GM12878 (cell line): ENCODE data around the gene TOGARAM1. TPM values are rescaled to one million over a fixed set of nuclear protein-coding genes. Genes with fewer than 3 reads are reported as not detected.

Experiments used
- ATAC-seq: fragments of 200-7000 bp; cut with Tn5 transposase; 3 replicates; pipeline ENCODE4 v1.9.1; 2020; ENCODE audit warnings: mild to moderate bottlenecking, moderate library complexity
- BruUV-seq: library from RNA; stranded (reverse); fragments of 400-500 nt; replicated peaks from 2 replicates; lab custom pipeline; 2021; lab: Mats Ljungman, UMichigan
- CTCF ChIA-PET: fragments of 300-600 bp; sonication (Branson Sonifier 250); formaldehyde crosslinking; extraction: SDS; loops from one replicate; lab custom pipeline; 2021; ENCODE audit warnings: inconsistent platforms; lab: Yijun Ruan, JAX
- POLR2A ChIA-PET: fragments of 350-600 bp; formaldehyde crosslinking; extraction: SDS; loops from one replicate; lab custom pipeline; 2021; ENCODE audit warnings: inconsistent platforms; lab: Charles Lee
- RAD21 ChIA-PET: fragments of 300-600 bp; sonication (Branson Sonifier 250); formaldehyde crosslinking; loops from one replicate; lab custom pipeline; 2023; ENCODE audit warnings: antibody characterized with exemption; ENCODE audit not compliant: unreplicated experiment; lab: Charles Lee
- SMC1A ChIA-PET: fragments of 300-600 bp; sonication (Branson Sonifier 250); formaldehyde crosslinking; loops from one replicate; lab custom pipeline; 2023; ENCODE audit not compliant: unreplicated experiment, uncharacterized antibody; lab: Charles Lee
- DNase-seq: peaks from one replicate; pipeline ENCODE4 v3.0.0-alpha.2; 2011; ENCODE audit warnings: low read depth, low spot score
- FAIRE-seq: peaks from 3 replicates; lab custom pipeline; 2011; peaks lifted over from hg19 to GRCh38; lab: Jason Lieb, UNC
- H2AFZ ChIP-seq: 2 replicates; pipeline ENCODE4 v1.6.0; 2011; ENCODE audit warnings: low read depth, low read length, control low read depth; ENCODE audit not compliant: control insufficient read depth
- H3K27ac ChIP-seq: 2 replicates; pipeline ENCODE4 v1.5.1; 2011; ENCODE audit warnings: control low read depth; ENCODE audit not compliant: control insufficient read depth, insufficient read depth
- H3K27me3 ChIP-seq, 2 experiments: replicated peaks in 1 of 2; 2 replicates each; pipeline versions ENCODE4 v1.6.0 to v1.6.1; 2011; ENCODE audit warnings: low read length in 1 of 2; ENCODE audit not compliant: control insufficient read depth in 2 of 2, insufficient read depth in 2 of 2
- H3K36me3 ChIP-seq, 2 experiments: 2 replicates each; pipeline ENCODE4 v1.5.1; 2011; ENCODE audit warnings: low read length in 1 of 2; ENCODE audit not compliant: control insufficient read depth in 2 of 2, insufficient read depth in 2 of 2
- H3K4me1 ChIP-seq: 2 replicates; pipeline ENCODE4 v1.6.1; 2011; ENCODE audit warnings: mild to moderate bottlenecking, low read length, moderate library complexity, mixed read lengths; ENCODE audit not compliant: control insufficient read depth, insufficient read depth
- H3K4me2 ChIP-seq: 2 replicates; pipeline ENCODE4 v1.6.0; 2011; ENCODE audit warnings: control low read depth; ENCODE audit not compliant: control insufficient read depth, insufficient read depth
- H3K4me3 ChIP-seq: fragments of 200-600 bp; sonication (generic); 2 replicates; pipeline ENCODE4 v1.5.1; 2016
- H3K79me2 ChIP-seq: 2 replicates; pipeline ENCODE4 v1.6.0; 2011; ENCODE audit warnings: low read length; ENCODE audit not compliant: control insufficient read depth, insufficient read depth
- H3K9ac ChIP-seq: 2 replicates; pipeline ENCODE4 v1.8.0; 2011; ENCODE audit warnings: low read length, control low read depth, mixed read lengths; ENCODE audit not compliant: control insufficient read depth, insufficient read depth
- H3K9me3 ChIP-seq: replicated peaks from 3 replicates; pipeline ENCODE4 v1.5.1; 2011; ENCODE audit warnings: mild to moderate bottlenecking, low read length; ENCODE audit not compliant: control insufficient read depth, insufficient read depth
- H4K20me1 ChIP-seq: 2 replicates; pipeline ENCODE4 v1.6.0; 2011; ENCODE audit not compliant: control insufficient read depth, insufficient read depth
- BMI1 ChIP-seq: fragments of 450-650 bp; IDR thresholded peaks from 2 replicates; pipeline ENCODE4 v1.6.1; 2016; ENCODE audit warnings: mild to moderate bottlenecking, moderate library complexity, borderline replicate concordance
- BRCA1 ChIP-seq: IDR thresholded peaks from 2 replicates; pipeline ENCODE4 v1.6.1; 2011; ENCODE audit warnings: low read depth, low read length, improper control_type of control experiment
- ELK1 ChIP-seq: IDR thresholded peaks from 2 replicates; pipeline ENCODE4 v1.6.1; 2012; ENCODE audit warnings: low read depth, low read length, improper control_type of control experiment
- EZH2 ChIP-seq: IDR thresholded peaks from 2 replicates; pipeline ENCODE4 v1.6.1; 2012; ENCODE audit warnings: low read depth, mild to moderate bottlenecking, control low read depth, inconsistent platforms, low read length, borderline replicate concordance; ENCODE audit not compliant: control insufficient read depth
- IKZF2 ChIP-seq, 2 experiments: fragments of 450-650 bp; IDR thresholded peaks; 2 replicates each; pipeline ENCODE4 v1.6.1; 2017; ENCODE audit warnings: mild to moderate bottlenecking in 2 of 2, moderate library complexity in 2 of 2
- MEF2B ChIP-seq: fragments of 450-650 bp; IDR thresholded peaks from 2 replicates; pipeline ENCODE4 v1.6.1; 2018; ENCODE audit warnings: mild to moderate bottlenecking, moderate library complexity; ENCODE audit not compliant: partially characterized antibody, poor library complexity, severe bottlenecking
- MTA2 ChIP-seq: fragments of 450-650 bp; IDR thresholded peaks from 2 replicates; pipeline ENCODE4 v1.6.1; 2016; ENCODE audit warnings: low read depth, mild to moderate bottlenecking, moderate library complexity
- NBN ChIP-seq: fragments of 450-650 bp; IDR thresholded peaks from 2 replicates; pipeline ENCODE4 v1.6.1; 2016
- NFYA ChIP-seq: IDR thresholded peaks from 2 replicates; pipeline ENCODE4 v1.6.1; 2011; ENCODE audit warnings: low read depth, mild to moderate bottlenecking, low read length, improper control_type of control experiment, borderline replicate concordance
- PAX8 ChIP-seq: fragments of 450-650 bp; IDR thresholded peaks from 2 replicates; pipeline ENCODE4 v1.6.1; 2017; ENCODE audit warnings: mild to moderate bottlenecking, moderate library complexity
- PML ChIP-seq: IDR thresholded peaks from 2 replicates; pipeline ENCODE4 v1.6.1; 2012; ENCODE audit warnings: low read length, inconsistent platforms
- POU2F2 ChIP-seq: IDR thresholded peaks from 3 replicates; pipeline ENCODE4 v1.6.1; 2011; ENCODE audit warnings: low read depth, mild to moderate bottlenecking, low read length, borderline replicate concordance
- RELA ChIP-seq: fragments of 450-650 bp; IDR thresholded peaks from 2 replicates; pipeline ENCODE4 v1.8.0; 2014; ENCODE audit warnings: borderline replicate concordance; ENCODE audit not compliant: partially characterized antibody
- RFX5 ChIP-seq: IDR thresholded peaks from 2 replicates; pipeline ENCODE4 v1.6.1; 2011; ENCODE audit warnings: low read depth, low read length, improper control_type of control experiment
- SP1 ChIP-seq: IDR thresholded peaks from one replicate; pipeline ENCODE4 v1.6.1; 2011; ENCODE audit warnings: low read depth, low read length
- SUZ12 ChIP-seq: fragments of 200-600 bp; sonication (generic); IDR thresholded peaks from one replicate; pipeline ENCODE4 v1.6.1; 2018; ENCODE audit warnings: antibody characterized with exemption, mild to moderate bottlenecking; ENCODE audit not compliant: unreplicated experiment
- USF1 ChIP-seq: IDR thresholded peaks from 2 replicates; pipeline ENCODE4 v1.6.1; 2011; ENCODE audit warnings: borderline replicate concordance, low read depth, mild to moderate bottlenecking, moderate library complexity, mixed read lengths, low read length; ENCODE audit not compliant: insufficient read depth; ENCODE audit errors: extremely low read length
- ZNF217 ChIP-seq: fragments of 450-650 bp; IDR thresholded peaks from 2 replicates; pipeline ENCODE4 v1.6.1; 2017; ENCODE audit warnings: antibody characterized with exemption, mild to moderate bottlenecking
- ZNF384 ChIP-seq: IDR thresholded peaks from 2 replicates; pipeline ENCODE4 v1.6.1; 2012; ENCODE audit warnings: low read depth, mild to moderate bottlenecking, low read length, improper control_type of control experiment, borderline replicate concordance
- WGBS: methylation state at CpG from one replicate; pipeline ENCODE4 v1.1.6; 2016; ENCODE audit warnings: low lambda C conversion rate; ENCODE audit not compliant: insufficient replicate concordance, insufficient coverage; ENCODE audit errors: missing lambda C conversion rate; 5-methylcytosine and 5-hydroxymethylcytosine counted together
- in situ Hi-C: fragments of 300-500 bp; cut with MboI; formaldehyde crosslinking; loops from 9 replicates; pipeline ENCODE4 v1.14.3; 2018; ENCODE audit warnings: mixed read lengths
- intact Hi-C: fragments of 100-400 bp; cut with micrococcal nuclease; formaldehyde crosslinking; loops from one replicate; pipeline ENCODE4 v1.14.2; 2022; ENCODE audit not compliant: unreplicated experiment
- polyA plus RNA-seq, 11 experiments: library from polyadenylated mRNA; depleted of rRNA in 4 of 11; unstranded in 6 of 11; stranded (reverse) in 5 of 11; fragments of >200 nt; fragmentation: Nextera tagmentation in 4 of 11; fragmentation: Illumina TruSeq in 1 of 11; extraction: Ambion mirVana in 4 of 11; extraction: Trizol in 1 of 11; gene quantifications; 1 replicate in 1 of 11; 2 replicates in 10 of 11; pipeline versions ENCODE4 v1.2.1 to v1.2.3, GENCODE V29; 2011 to 2016; ENCODE audit warnings: inconsistent platforms in 2 of 11, missing spikeins in 2 of 11, low read depth in 1 of 11
- total RNA-seq, 4 experiments: library from RNA; depleted of rRNA in 3 of 4; stranded (reverse); fragments of >200 nt in 3 of 4; fragmentation: Illumina TruSeq in 1 of 4; extraction: Trizol in 1 of 4; gene quantifications; 2 replicates each; pipeline versions ENCODE4 v1.2.1 to v1.2.3, GENCODE V29; 2013 to 2021

The TOGARAM1 gene
- total and polyA plus RNA-seq, 10 of the 15 experiments (the other 5 are each of a cell fraction or from before 2014, with no cell fraction given), result 2.1 to 14.4 (median 7.2) TPM

- POLR2A ChIA-PET, result interaction anchor here (0.7 to 0.9 kb wide), 2 partner anchors 32 to 439 kb away, joined by 3 to 6 read pairs; no protein-coding TSS in a partner anchor
- TF ChIP-seq RELA (no peak), EZH2 (no peak), ZNF384 (no peak), MTA2 (no peak), SUZ12 (no peak), NBN (no peak), RFX5 (no peak), MEF2B (no peak), BMI1 (no peak), IKZF2 (IDR thresholded peaks at IDR 0.05) (no peak), BRCA1 (no peak), POU2F2 (no peak), SP1 (no peak), ZNF217 (no peak), USF1 (no peak), PML (no peak), PAX8 (no peak), NFYA (no peak), ELK1 (no peak)
- Histone ChIP-seq H4K20me1 (no peaks in the 10 kb centered on the region), H3K4me1 (no peaks in the 10 kb centered on the region), H3K9me3 (peaks cover 14% of the 10 kb centered on the region), H3K27ac (no peak overlapping the region), H3K9ac (no peak overlapping the region), H3K36me3 (peaks cover 0 to 4% of the 10 kb centered on the region in 2 experiments; a peak in 1 of 4 replicates), H3K79me2 (no peaks in the 10 kb centered on the region; the same call in 1 of the 2 replicates), H3K4me3 (no peak overlapping the region), H3K27me3 (no peaks in the 10 kb centered on the region), H2AFZ (no peak overlapping the region), H3K4me2 (no peak overlapping the region)
- CTCF ChIA-PET, result interaction anchor here (0.5 kb wide), 1 partner anchor 58 kb away, joined by 3 read pairs; no protein-coding TSS in a partner anchor
- in situ Hi-C loops (no loop called here), intact Hi-C loops (no loop called here)
- no TSS peak for BruUV-seq
- FAIRE-seq (no peak), ATAC-seq (no peak), DNase-seq (no peak)
- RAD21 ChIA-PET, result interaction anchor here (0.6 kb wide), 1 partner anchor 95 kb away, joined by 4 read pairs; no protein-coding TSS in a partner anchor
- WGBS, result 71% methylated on average over 2 of the region's 2 CpGs
- SMC1A ChIA-PET, result interaction anchor here (1.6 kb wide), 2 partner anchors 9 to 44 kb away, joined by 4 read pairs; no protein-coding TSS in a partner anchor
Measured at GRCh38 chr14:44990533-44990932, 28.5 kb downstream of the TOGARAM1 start.
